ENCODE measurements around the gene MTOR.

Gene MTOR

DNA sequence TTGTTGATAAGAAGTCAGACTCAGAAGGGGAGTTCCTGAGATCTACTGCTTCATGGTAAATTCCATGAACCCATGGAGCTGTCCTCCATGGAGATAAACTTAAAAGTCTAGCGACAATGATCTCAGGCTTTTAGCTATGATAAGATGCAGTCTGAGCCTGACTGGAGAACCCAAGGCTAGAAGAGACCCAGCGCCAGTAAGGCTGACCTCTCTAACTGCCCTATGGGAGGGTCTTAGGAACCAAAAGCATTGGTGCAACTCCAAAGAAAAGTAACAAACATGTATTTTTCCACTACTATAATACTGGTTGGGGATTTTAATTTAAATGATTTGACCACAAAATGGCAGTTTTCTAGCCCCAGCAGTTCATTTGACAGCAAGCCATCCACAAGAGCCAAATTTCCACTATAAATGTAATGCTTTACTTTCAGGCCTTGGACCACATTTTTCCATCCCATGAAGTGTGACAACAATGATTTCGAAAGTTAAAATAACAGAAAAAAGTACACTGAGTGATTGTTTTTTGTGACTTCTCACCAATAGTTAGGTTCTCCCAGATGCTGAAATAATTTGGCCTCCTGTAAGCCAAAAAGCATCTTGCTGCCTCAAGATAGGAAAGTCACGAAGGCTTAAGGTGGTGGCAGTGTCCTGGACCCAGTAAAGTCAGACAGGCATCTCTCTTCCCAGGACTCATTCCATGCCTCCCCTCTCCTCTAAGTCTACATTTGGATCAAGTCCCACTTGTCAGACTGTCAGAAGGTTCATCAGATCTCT is 119.5 kb downstream of the MTOR start:
- TF ChIP-seq GATA3 (IDR thresholded peaks at IDR 0.05; ENCODE audit: low read depth, low read length), result no peak
- TF ChIP-seq GATA2 (IDR thresholded peaks at IDR 0.05; ENCODE audit: low read depth, low read length), result no peak

DNA sequence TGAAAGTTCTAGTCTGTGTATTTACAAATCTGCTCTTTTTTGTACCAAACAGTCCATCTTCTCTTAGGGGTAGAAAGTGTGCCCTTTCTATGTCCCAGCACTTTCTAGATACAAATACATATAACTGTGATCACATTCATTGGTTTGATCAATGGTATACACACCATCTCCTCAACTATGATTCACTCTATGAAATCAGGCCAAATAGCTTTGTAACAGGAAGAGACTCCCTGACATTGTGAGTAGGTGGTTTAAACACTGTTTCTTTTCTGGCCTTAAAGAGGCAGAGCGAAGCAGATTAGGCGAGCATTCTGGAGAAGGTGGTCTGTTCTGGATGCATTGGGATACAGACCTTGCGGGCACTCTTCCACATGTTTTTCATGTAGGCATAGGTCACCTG is 123.4 kb downstream of the MTOR start:
- TF ChIP-seq GATA3 (IDR thresholded peaks at IDR 0.05; ENCODE audit: low read depth, low read length) (no peak), GATA2 (IDR thresholded peaks at IDR 0.05; ENCODE audit: low read depth, low read length) (no peak)

- TF ChIP-seq GATA2 (IDR thresholded peaks at IDR 0.05; ENCODE audit: low read depth, low read length) (no peak), GATA3 (IDR thresholded peaks at IDR 0.05; ENCODE audit: low read depth, low read length) (no peak)
Measured at GRCh38 chr1:11138029-11138428, 124.3 kb downstream of the MTOR start.

GRCh38 chr1:11134898-11135266 is 127.5 kb downstream of the MTOR start:
- TF ChIP-seq GATA2 (IDR thresholded peaks at IDR 0.05; ENCODE audit: low read depth, low read length) (no peak), GATA3 (IDR thresholded peaks at IDR 0.05; ENCODE audit: low read depth, low read length) (no peak)

DNA sequence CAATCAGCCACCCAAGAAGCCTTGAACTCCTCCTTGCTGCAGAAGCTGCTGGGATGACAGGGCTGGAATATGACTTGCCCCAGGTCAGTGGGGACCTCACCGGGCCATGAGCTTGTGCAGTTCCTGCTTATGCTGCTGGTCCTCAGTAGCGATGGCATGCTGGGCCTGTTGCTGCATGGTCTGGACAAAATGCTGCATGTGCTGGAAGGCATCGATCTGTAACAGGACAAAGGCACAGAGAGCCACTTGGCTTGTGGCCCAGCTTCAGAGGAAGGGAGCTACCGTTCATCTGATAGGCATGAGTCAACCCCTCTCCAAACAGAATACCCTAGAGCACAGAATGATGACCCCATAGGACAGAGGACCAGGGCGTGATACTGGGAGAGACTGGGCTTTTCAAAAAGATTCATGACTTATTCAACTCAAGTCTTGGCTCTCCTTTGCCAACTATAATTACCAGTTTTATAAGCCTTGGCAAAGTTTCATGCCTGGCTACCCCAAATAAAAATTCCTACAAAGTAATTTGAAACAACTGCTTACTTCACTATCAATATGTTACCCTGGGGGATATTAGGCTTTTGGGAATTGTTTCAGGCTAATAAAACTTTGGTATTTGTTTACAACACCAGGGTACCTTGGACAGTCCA is 128.0 kb downstream of the MTOR start:
- TF ChIP-seq GATA2 (IDR thresholded peaks at IDR 0.05; ENCODE audit: low read depth, low read length) (peak; percentile 52; the same call in 1 of the 2 replicates), GATA3 (IDR thresholded peaks at IDR 0.05; ENCODE audit: low read depth, low read length) (no peak)

DNA sequence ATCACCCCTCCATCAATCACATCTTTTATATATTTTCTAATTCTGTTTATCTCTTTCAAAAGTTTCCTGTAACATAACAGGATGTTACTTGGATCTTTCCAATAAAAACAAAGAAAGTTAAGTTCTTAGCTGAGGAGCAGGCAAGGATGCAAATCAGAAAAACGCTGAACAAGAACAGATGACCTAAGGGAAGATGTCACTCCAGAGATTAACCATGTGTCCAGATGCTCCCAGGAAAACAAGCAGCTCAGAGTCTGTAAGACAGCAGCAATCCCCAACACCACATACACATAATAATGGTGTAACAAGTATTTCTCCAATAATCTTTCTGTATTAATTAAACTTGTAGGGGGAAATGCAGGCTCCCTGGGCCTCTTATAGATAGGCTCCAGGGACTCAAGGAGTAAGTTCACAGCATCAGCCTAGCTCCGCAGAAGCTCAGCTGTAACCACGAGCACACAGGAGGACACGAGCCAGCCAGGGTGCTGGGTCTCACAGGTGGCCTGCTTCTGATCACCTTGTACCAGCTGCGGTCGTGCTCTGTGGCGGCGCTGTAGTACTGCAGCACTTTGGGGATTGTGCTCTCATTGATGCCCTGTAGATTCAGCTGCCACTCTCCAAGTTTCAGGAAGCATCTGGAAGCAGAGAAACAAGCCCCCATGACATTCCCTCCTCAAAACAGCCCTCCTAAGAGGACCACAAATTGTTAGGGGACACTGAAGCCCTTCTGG is 129.6 kb downstream of the MTOR start:
- TF ChIP-seq GATA3 (IDR thresholded peaks at IDR 0.05; ENCODE audit: low read depth, low read length) (no peak), GATA2 (IDR thresholded peaks at IDR 0.05; ENCODE audit: low read depth, low read length) (no peak)

- TF ChIP-seq GATA3 (IDR thresholded peaks at IDR 0.05; ENCODE audit: low read depth, low read length), result no peak
- no peak for TF ChIP-seq GATA2 (IDR thresholded peaks at IDR 0.05; ENCODE audit: low read depth, low read length)
Measured at GRCh38 chr1:11131816-11132215, 130.5 kb downstream of the MTOR start.

DNA sequence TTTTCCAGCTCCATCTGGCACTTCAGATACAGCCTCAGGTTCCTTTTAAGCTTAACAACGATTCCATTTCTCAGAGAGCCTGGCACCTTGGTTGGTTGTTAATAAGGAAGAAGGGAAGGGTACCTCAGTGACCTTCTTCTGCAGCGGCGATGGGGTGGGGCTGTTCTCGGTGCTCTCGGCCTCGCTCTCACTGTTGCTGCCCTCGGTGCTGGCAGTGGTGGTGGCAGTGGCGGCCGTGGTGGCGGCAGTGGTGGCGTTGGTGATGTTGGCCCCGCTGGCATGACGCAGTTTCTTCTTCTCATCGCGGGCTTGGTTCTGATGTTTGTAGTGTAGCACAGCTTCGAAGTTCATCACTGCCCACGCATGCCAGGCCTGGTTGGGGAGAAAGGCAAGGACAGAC is 131.9 kb downstream of the MTOR start:
- TF ChIP-seq GATA3 (IDR thresholded peaks at IDR 0.05; ENCODE audit: low read depth, low read length), result no peak
- no peak for TF ChIP-seq GATA2 (IDR thresholded peaks at IDR 0.05; ENCODE audit: low read depth, low read length)

- TF ChIP-seq GATA3 (IDR thresholded peaks at IDR 0.05; ENCODE audit: low read depth, low read length) (no peak), GATA2 (IDR thresholded peaks at IDR 0.05; ENCODE audit: low read depth, low read length) (no peak)
Measured at GRCh38 chr1:11129649-11130390, 132.5 kb downstream of the MTOR start.

DNA sequence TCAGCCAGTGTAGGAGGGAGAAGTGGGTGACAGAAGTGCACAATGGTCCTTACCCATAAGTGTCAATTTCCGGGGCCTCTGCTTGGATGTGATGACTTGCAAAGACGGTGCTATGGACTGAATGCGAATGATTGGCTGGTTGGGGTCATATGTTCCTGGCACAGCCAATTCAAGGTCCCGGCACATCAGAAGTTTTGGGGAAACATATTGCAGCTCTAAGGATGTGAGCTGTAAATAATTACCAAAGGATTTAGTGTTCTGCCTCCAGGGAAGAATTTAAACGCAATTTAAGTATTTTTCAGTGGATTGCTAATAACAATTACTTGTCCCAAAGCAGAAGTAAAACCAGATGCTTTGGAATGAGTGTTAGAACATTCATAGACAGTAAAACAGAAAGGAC is 135.8 kb downstream of the MTOR start:
- TF ChIP-seq GATA2 (IDR thresholded peaks at IDR 0.05; ENCODE audit: low read depth, low read length), result no peak
- TF ChIP-seq GATA3 (IDR thresholded peaks at IDR 0.05; ENCODE audit: low read depth, low read length), result no peak

DNA sequence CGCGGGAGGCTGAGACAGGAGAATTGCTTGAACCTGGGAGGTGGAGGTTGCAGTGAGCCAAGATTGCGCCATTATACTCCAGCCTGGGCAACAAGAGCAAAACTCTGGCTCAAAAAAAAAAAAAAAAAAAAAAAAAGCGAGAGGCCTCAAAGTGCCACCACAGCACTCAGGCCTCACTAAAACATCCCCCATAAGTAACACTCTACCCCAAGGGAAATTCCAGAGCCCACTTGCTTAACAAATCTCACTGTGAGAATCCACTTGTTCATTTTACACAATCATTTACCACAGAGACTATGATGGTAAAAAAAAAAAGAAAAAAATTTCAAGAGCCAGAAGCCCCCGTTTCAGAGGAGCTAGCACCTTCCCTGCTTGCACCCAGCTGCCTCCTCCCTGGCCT is 136.4 kb downstream of the MTOR start:
- TF ChIP-seq GATA2 (IDR thresholded peaks at IDR 0.05; ENCODE audit: low read depth, low read length), result no peak
- no peak for TF ChIP-seq GATA3 (IDR thresholded peaks at IDR 0.05; ENCODE audit: low read depth, low read length)

DNA sequence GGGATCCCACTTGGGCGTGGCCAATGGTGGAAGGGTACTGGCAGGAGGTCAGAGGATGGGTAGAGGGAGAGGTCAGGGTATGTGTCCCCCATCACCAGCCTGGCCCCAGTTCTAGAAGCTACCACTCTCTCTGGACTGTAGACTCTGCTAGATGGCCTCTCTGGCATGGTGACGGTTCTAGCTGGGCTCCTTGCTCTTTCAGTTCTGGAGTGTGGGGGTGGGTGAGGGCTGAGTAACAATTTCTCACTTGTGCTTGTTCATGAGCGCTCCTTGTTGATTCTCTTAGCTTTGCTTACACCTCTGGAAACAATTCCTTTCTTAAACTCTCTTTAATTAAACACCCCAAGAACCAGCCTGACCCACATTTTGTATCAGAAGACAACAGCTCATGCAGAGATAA is 137.4 kb downstream of the MTOR start:
- no peak for TF ChIP-seq GATA3 (IDR thresholded peaks at IDR 0.05; ENCODE audit: low read depth, low read length)
- TF ChIP-seq GATA2 (IDR thresholded peaks at IDR 0.05; ENCODE audit: low read depth, low read length), result no peak

GRCh38 chr1:11116318-11116717 is 146.0 kb downstream of the MTOR start:
- TF ChIP-seq GATA3 (IDR thresholded peaks at IDR 0.05; ENCODE audit: low read depth, low read length) (no peak), GATA2 (IDR thresholded peaks at IDR 0.05; ENCODE audit: low read depth, low read length) (no peak)

DNA sequence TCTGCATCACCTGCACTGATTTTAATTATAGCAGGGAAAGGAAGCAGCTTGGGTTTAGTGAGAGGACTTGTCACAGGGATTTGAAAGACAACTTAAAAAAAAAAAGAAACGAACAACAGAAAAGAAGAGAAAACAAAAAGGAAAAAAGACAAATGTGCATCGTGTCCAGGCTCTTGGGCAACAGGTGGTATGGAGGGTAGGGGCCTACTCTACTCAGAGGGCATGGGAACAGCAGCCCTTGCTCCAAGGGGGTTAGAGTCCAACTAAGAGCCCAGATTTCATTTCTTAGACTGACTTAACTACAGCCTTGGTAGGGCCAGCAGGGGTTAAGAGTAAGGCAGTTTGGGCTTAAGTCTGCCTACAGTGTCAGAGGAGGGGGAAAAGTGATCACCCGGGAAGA is 147.4 kb downstream of the MTOR start:
- TF ChIP-seq GATA2 (IDR thresholded peaks at IDR 0.05; ENCODE audit: low read depth, low read length) (no peak), GATA3 (IDR thresholded peaks at IDR 0.05; ENCODE audit: low read depth, low read length) (no peak)
